Hindlimb muscle (tissue), 1 donor: ENCODE results near the gene SCAMP5. TPM values are rescaled to one million over a fixed set of nuclear protein-coding genes. Genes with fewer than 3 reads are reported as not detected.
A peak's percentile ranks its signal among the peaks of the same experiment; 100 is the strongest.

Source experiments
- DNase-seq: peaks from one replicate; pipeline ENCODE4 v3.0.0-alpha.2; 2013
- polyA plus RNA-seq: library from polyadenylated mRNA; unstranded; fragments of 120-200 nt; gene quantifications from one replicate; pipeline ENCODE4 v1.2.1, GENCODE V29; 2013; ENCODE audit not compliant: insufficient read length

Gene SCAMP5
- 3.9 TPM for polyA plus RNA-seq

GRCh38 chr15:74995182-74995778 is at the start of gene SCAMP5:
SCAMP5 (plus strand) TSS chr15:74995563; CDS start chr15:75011840, 16,277 bp downstream.
- peak; percentile 90 for DNase-seq

- DNase-seq: peak; percentile 75
Observed at GRCh38 chr15:74950078-74950908, 45.1 kb upstream of the SCAMP5 start.

- DNase-seq: no peak
Observed at GRCh38 chr15:74951006-74951405, 44.4 kb upstream of the SCAMP5 start.

- DNase-seq: no peak
Observed at GRCh38 chr15:74954515-74954914, 40.8 kb upstream of the SCAMP5 start.

GRCh38 chr15:74955017-74955416 is 40.3 kb upstream of the SCAMP5 start:
- DNase-seq: no peak

GRCh38 chr15:74955796-74956647 is 39.3 kb upstream of the SCAMP5 start:
- peak; percentile 72 for DNase-seq

- peak; percentile 54 for DNase-seq
Observed at GRCh38 chr15:74956648-74957475, 38.5 kb upstream of the SCAMP5 start, which contains the start of gene RPP25. RPP25 (minus strand) TSS chr15:74956772; CDS start chr15:74956583, 189 bp downstream.

GRCh38 chr15:74957476-74958035 is 37.8 kb upstream of the SCAMP5 start:
- DNase-seq: no peak

- no peak for DNase-seq
Observed at GRCh38 chr15:74958320-74958907, 36.9 kb upstream of the SCAMP5 start.

GRCh38 chr15:74958908-74959585 is 36.3 kb upstream of the SCAMP5 start:
- DNase-seq: no peak

- no peak for DNase-seq
Observed at GRCh38 chr15:74959586-74959939, 35.8 kb upstream of the SCAMP5 start.

- DNase-seq: no peak
Observed at GRCh38 chr15:74960286-74960685, 35.1 kb upstream of the SCAMP5 start.

GRCh38 chr15:74960995-74961588 is 34.3 kb upstream of the SCAMP5 start:
- no peak for DNase-seq

- no peak for DNase-seq
Observed at GRCh38 chr15:74961616-74962015, 33.7 kb upstream of the SCAMP5 start.

GRCh38 chr15:74962219-74962618 is 33.1 kb upstream of the SCAMP5 start:
- no peak for DNase-seq

GRCh38 chr15:74962671-74963070 is 32.7 kb upstream of the SCAMP5 start:
- no peak for DNase-seq

- no peak for DNase-seq
Observed at GRCh38 chr15:74963213-74963612, 32.1 kb upstream of the SCAMP5 start.

- no peak for DNase-seq
Observed at GRCh38 chr15:74964794-74965193, 30.6 kb upstream of the SCAMP5 start.

- DNase-seq: no peak
Observed at GRCh38 chr15:74967670-74968069, 27.7 kb upstream of the SCAMP5 start.

GRCh38 chr15:74976159-74976558 is 19.2 kb upstream of the SCAMP5 start:
- no peak for DNase-seq
